Tibial nerve (tissue), 4 donors: ENCODE results near the gene ZNF202.

Source experiments
- EP300 ChIP-seq, 2 donors: sonication (generic); formaldehyde crosslinking; IDR thresholded peaks; one replicate each; pipeline ENCODE4 v1.6.1; 2017; ENCODE audit warnings: antibody characterized with exemption in 2 of 2, mild to moderate bottlenecking in 1 of 2
- TF ChIP-seq, protein P1 (sequence below), 5 experiments: fragments of 200-600 bp in 3 of 5; fragments of 450-650 bp in 2 of 5; sonication (generic) in 3 of 5; IDR thresholded peaks; one replicate each; pipeline ENCODE4 v1.5.1; 2016 to 2019; ENCODE audit warnings: antibody characterized with exemption in 5 of 5, mild to moderate bottlenecking in 3 of 5, moderate library complexity in 2 of 5

DNA sequence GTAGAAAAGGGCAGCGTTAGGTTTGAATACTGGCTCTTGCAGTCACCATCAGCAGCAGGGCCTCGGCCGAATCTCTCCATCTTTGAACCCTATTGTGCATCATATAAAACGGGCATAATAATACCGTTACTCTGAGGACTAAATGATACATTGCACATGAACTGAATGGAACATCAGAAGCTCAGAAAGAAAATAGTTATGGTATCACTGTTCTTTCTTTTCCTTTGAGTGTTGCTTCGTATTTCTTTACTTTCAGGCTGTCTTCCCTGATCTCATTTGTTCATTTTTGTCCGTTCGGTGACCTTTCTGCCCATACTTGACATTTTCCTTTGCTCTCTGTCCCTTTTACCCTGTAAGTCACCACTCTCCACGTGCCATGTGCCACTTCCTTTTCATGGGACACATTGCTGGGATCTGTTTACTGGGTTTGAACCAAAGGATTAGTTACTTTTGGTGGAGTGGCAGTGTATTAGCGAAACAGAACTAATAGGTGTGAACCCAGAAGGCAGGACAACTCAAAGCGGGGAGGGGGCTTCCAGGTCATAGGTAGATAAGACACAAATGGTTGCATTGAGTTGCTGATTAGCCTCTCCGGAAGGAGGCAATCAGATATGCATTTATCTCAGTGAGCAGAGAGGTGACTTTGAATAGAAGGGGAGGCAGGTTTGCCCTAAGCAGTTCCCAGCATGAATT, 717 bp upstream of the ZNF202 start:
- TF ChIP-seq, protein P1, sequence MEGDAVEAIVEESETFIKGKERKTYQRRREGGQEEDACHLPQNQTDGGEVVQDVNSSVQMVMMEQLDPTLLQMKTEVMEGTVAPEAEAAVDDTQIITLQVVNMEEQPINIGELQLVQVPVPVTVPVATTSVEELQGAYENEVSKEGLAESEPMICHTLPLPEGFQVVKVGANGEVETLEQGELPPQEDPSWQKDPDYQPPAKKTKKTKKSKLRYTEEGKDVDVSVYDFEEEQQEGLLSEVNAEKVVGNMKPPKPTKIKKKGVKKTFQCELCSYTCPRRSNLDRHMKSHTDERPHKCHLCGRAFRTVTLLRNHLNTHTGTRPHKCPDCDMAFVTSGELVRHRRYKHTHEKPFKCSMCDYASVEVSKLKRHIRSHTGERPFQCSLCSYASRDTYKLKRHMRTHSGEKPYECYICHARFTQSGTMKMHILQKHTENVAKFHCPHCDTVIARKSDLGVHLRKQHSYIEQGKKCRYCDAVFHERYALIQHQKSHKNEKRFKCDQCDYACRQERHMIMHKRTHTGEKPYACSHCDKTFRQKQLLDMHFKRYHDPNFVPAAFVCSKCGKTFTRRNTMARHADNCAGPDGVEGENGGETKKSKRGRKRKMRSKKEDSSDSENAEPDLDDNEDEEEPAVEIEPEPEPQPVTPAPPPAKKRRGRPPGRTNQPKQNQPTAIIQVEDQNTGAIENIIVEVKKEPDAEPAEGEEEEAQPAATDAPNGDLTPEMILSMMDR (IDR thresholded peaks at IDR 0.05): no peak
- no peak for TF ChIP-seq EP300 (IDR thresholded peaks at IDR 0.05)
